ENCODE measurements around the gene PODXL.

DNA sequence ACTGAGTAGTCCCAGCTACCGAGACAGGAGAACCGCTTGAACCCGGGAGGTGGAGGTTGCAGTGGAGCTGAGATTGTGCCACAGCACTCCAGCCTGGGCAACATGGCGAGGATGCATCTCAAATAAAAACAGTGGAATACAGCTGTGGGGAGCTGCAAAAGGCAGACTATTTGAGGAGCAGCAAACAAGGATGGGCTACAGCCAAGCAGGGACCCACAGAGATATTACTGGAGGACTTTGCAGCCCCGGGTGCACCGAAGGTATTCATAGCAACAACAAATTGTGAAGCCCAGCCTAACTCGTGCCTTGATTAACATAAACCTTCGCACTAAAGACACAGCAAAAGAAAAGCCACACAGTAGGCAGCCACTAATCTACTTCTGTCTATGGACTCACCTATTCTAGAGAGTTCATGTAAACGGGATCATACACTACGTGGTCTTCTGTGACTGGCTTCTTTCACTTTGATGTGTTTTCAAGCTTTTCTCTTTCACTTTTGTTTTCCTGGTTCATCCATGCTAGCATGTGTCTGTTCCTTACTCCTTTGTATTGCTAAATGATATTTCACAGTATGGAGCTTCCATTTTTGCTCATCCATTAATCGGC lies 34.0 kb downstream of the PODXL start:
- TF ChIP-seq, protein P1, sequence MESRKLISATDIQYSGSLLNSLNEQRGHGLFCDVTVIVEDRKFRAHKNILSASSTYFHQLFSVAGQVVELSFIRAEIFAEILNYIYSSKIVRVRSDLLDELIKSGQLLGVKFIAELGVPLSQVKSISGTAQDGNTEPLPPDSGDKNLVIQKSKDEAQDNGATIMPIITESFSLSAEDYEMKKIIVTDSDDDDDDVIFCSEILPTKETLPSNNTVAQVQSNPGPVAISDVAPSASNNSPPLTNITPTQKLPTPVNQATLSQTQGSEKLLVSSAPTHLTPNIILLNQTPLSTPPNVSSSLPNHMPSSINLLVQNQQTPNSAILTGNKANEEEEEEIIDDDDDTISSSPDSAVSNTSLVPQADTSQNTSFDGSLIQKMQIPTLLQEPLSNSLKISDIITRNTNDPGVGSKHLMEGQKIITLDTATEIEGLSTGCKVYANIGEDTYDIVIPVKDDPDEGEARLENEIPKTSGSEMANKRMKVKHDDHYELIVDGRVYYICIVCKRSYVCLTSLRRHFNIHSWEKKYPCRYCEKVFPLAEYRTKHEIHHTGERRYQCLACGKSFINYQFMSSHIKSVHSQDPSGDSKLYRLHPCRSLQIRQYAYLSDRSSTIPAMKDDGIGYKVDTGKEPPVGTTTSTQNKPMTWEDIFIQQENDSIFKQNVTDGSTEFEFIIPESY (IDR thresholded peaks at IDR 0.05; ENCODE audit: extremely low read depth, insufficient replicate concordance, low read length) = no peak
- TF ChIP-seq POLR2A (IDR thresholded peaks at IDR 0.05; ENCODE audit: borderline replicate concordance, extremely low read depth, insufficient read depth, insufficient read length) = no peak

All from HCT116 (cell line).